ENCODE results near the gene RAET1L. TPM values are rescaled to one million over a fixed set of nuclear protein-coding genes. Genes with fewer than 3 reads are reported as not detected.
A peak's percentile ranks its signal among the peaks of the same experiment; 100 is the strongest.

Gene RAET1L
- total RNA-seq, 3 donors from 2014 or later (not counting 1 experiment from before 2014, with no cell fraction given) = not detected

DNA sequence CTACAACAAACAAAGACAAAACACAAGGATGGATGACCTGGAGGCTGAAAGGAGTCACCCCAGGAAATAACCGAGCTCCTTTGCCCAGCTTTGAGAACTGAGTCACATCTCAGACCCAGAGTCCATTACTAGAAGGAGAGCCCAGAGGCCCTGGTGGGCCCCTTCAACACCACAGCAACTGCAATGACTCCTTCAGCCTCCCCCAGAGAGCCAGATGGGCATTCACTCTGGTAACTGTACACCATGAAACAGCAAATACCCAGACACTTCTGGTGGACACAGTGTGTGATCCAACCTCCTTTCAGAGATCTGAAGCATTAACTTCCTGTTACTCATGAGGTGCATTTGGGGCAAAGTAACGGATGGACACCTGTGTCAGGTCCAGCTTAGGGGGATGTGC lies 22.6 kb downstream of the RAET1L start:
- Mint-ChIP-seq H3K9me3 (no peaks in the 10 kb centered on the region), H3K36me3 (no peaks in the 10 kb centered on the region), H3K4me3 (no peak overlapping the region), H3K4me1 (peaks cover 25 to 56% of the 10 kb centered on the region in 2 donors), H3K27ac (peak overlapping the region; percentile 14 to 86), H3K27me3 (ENCODE audit: low read depth in 2 of 2) (peaks cover 7 to 12% of the 10 kb centered on the region in 2 donors)
- WGBS (ENCODE audit: insufficient coverage) = 80% methylated on average over 2 of the region's 2 CpGs
- Histone ChIP-seq H3K4me3 (ENCODE audit: low read length) (no peak overlapping the region), H3K27ac (ENCODE audit: low read length) (no peak overlapping the region), H3K9me3 (ENCODE audit: control insufficient read depth, insufficient read depth, low read length) (no peaks in the 10 kb centered on the region), H3K4me1 (ENCODE audit: control insufficient read depth, insufficient read depth, low read length) (peaks cover 55% of the 10 kb centered on the region), H3K36me3 (ENCODE audit: control insufficient read depth, insufficient read depth, low read length) (no peaks in the 10 kb centered on the region), H3K27me3 (ENCODE audit: control insufficient read depth, insufficient read depth, low read length) (peaks cover 2% of the 10 kb centered on the region)
- no peak for ATAC-seq
- no peak for TF ChIP-seq CTCF (IDR thresholded peaks at IDR 0.05)
- intact Hi-C loops (cut with micrococcal nuclease) = loop anchor here (5.0 kb wide), 1 partner anchor 40 kb away; the partner anchor contains the start of gene ULBP1
- no peak for DNase-seq

DNA sequence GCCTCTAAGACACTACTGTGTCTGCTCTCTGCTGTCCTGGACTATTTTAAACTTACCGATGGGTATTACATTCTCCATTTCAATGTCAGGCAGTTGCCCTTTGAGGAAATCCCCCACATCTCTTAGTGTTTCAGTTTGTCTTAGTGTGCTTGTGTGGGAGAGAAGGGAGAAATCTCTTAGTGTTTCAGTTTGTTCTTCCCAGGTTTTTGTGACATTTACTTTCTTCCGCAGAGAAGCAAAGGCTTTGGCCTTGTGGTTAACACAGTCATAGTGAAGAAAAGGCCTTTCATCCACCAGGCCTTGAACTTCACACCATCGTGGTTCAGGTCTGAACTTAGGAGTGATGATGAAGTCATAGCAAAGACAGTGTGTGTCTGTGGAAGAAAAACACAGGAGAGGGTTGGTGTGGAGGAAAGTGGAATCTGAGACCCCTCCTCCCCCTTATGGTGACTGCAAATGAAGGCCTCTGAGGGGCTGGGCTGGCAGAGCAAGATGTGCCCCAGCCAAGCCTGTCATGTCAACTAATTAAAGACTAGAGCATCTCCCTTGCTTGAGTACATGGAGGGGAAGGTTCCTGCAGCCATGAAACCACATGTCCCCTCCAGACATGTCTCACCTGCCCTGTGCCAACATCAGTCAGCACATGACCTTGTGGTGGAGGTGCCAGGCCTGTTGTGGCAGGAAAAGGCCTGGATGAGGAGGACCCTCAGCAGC lies 23.9 kb downstream of the RAET1L start:
- Mint-ChIP-seq H3K4me3 (peak overlapping the region; percentile 2), H3K27ac (peak overlapping the region; percentile 29 to 86), H3K36me3 (no peaks in the 10 kb centered on the region), H3K4me1 (peaks cover 25 to 56% of the 10 kb centered on the region in 2 donors), H3K27me3 (ENCODE audit: low read depth in 2 of 2) (peaks cover 14 to 17% of the 10 kb centered on the region in 2 donors), H3K9me3 (no peaks in the 10 kb centered on the region)
- 38% methylated on average over 3 of the region's 3 CpGs for WGBS (ENCODE audit: insufficient coverage)
- H3K9me3 ChIP-seq (ENCODE audit: control insufficient read depth, insufficient read depth, low read length) = no peaks in the 10 kb centered on the region
- DNase-seq (peak in 1 of 2 donors; percentile 44), ATAC-seq (peak in 1 of 3 donors; percentile 15)
- H3K4me3 ChIP-seq (ENCODE audit: low read length) = no peak overlapping the region
- H3K27ac ChIP-seq (ENCODE audit: low read length) = peak overlapping the region; percentile 34
- no peaks in the 10 kb centered on the region for H3K36me3 ChIP-seq (ENCODE audit: control insufficient read depth, insufficient read depth, low read length)
- peaks cover 1% of the 10 kb centered on the region for H3K27me3 ChIP-seq (ENCODE audit: control insufficient read depth, insufficient read depth, low read length)
- TF ChIP-seq CTCF (IDR thresholded peaks at IDR 0.05) = no peak
- peaks cover 55% of the 10 kb centered on the region for H3K4me1 ChIP-seq (ENCODE audit: control insufficient read depth, insufficient read depth, low read length)
- intact Hi-C loops (cut with micrococcal nuclease) = loop anchor here (5.0 kb wide), 1 partner anchor 39 kb away; the partner anchor contains the start of gene ULBP1

DNA sequence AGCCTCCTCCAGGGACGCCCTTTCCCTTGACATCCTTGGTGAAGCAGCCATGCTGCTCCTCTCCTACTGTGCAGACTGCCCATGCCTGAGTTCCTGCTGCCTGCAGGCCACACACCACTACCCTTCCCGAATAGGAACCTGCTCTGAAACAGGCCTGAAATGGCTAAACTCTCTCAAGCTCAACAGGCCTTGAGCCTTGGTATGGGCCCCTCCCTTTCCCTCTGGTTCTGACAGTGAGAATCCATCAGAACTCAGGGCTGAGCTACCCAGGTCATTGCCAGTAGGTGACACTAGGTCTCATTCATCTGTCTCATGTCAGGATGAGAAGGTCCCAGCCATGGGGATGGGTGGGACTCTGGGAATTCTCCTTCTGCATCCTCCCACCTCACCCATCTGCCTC lies 25.7 kb downstream of the RAET1L start:
- H3K4me1 Mint-ChIP-seq = peaks cover 25 to 42% of the 10 kb centered on the region in 2 donors
- intact Hi-C loops (cut with micrococcal nuclease) = loop anchor here (5.0 kb wide), 1 partner anchor 37 kb away; the partner anchor contains the start of gene ULBP1
- H3K36me3 ChIP-seq (ENCODE audit: control insufficient read depth, insufficient read depth, low read length) = no peaks in the 10 kb centered on the region
- peaks cover 17 to 22% of the 10 kb centered on the region in 2 donors for H3K27me3 Mint-ChIP-seq (ENCODE audit: low read depth in 2 of 2)
- H3K9me3 ChIP-seq (ENCODE audit: control insufficient read depth, insufficient read depth, low read length) = no peaks in the 10 kb centered on the region
- WGBS (ENCODE audit: insufficient coverage) = 91% methylated on average over 2 of the region's 2 CpGs
- no peaks in the 10 kb centered on the region for H3K36me3 Mint-ChIP-seq
- H3K27me3 ChIP-seq (ENCODE audit: control insufficient read depth, insufficient read depth, low read length) = peaks cover 9% of the 10 kb centered on the region
- no peak for TF ChIP-seq CTCF (IDR thresholded peaks at IDR 0.05)
- no peak overlapping the region for H3K27ac Mint-ChIP-seq
- ATAC-seq (no peak), DNase-seq (no peak)
- no peaks in the 10 kb centered on the region for H3K9me3 Mint-ChIP-seq
- peaks cover 42% of the 10 kb centered on the region for H3K4me1 ChIP-seq (ENCODE audit: control insufficient read depth, insufficient read depth, low read length)
- no peak overlapping the region for H3K4me3 Mint-ChIP-seq
- H3K27ac ChIP-seq (ENCODE audit: low read length) = no peak overlapping the region
- no peak overlapping the region for H3K4me3 ChIP-seq (ENCODE audit: low read length)

Data from natural killer cell (primary cell).